Ascending aorta (tissue), 2 donors: ENCODE results near the gene FBXO41. TPM values are rescaled to one million over a fixed set of nuclear protein-coding genes. Genes with fewer than 3 reads are reported as not detected.

ENCODE experiments used
- DNase-seq, 2 donors: peaks; one replicate each; pipeline ENCODE4 v3.0.0-alpha.2; 2019; ENCODE audit warnings: low spot score in 2 of 2
- H3K27ac ChIP-seq, 2 donors: fragments of 200-600 bp; sonication (generic); one replicate each; pipeline ENCODE4 v1.5.1; 2016 to 2017; ENCODE audit warnings: mild to moderate bottlenecking in 1 of 2
- H3K27me3 ChIP-seq: fragments of 200-600 bp; sonication (generic); one replicate; pipeline ENCODE4 v1.5.1; 2017
- H3K36me3 ChIP-seq, 2 donors: fragments of 200-600 bp; sonication (generic); one replicate each; pipeline ENCODE4 v1.5.1; 2016
- H3K4me1 ChIP-seq, 2 donors: fragments of 200-600 bp; sonication (generic); one replicate each; pipeline ENCODE4 v1.5.1; 2016 to 2017; ENCODE audit warnings: mild to moderate bottlenecking in 1 of 2
- H3K4me3 ChIP-seq, 2 donors: fragments of 200-600 bp; sonication (generic); one replicate each; pipeline ENCODE4 v1.5.1; 2016 to 2017; ENCODE audit warnings: mild to moderate bottlenecking in 1 of 2
- H3K9me3 ChIP-seq, 2 donors: fragments of 200-600 bp; sonication (generic); one replicate each; pipeline ENCODE4 v1.5.1; 2016
- intact Hi-C: fragments of 100-400 bp; cut with DNase I; formaldehyde crosslinking; loops from one replicate; pipeline ENCODE4 v1.15.1; 2023
- total RNA-seq: library from RNA; depleted of rRNA; stranded (reverse); fragments of >200 nt; gene quantifications from one replicate; pipeline ENCODE4 v1.1.0, GENCODE V29; 2016
- TF ChIP-seq, protein P1 (sequence below), 3 experiments: fragments of 200-600 bp in 2 of 3; fragments of 450-650 bp in 1 of 3; sonication (generic) in 2 of 3; IDR thresholded peaks; one replicate each; pipeline ENCODE4 v1.5.1; 2016 to 2019; ENCODE audit warnings: antibody characterized with exemption in 3 of 3, mild to moderate bottlenecking in 1 of 3, moderate library complexity in 1 of 3

FBXO41 gene
- total RNA-seq, 1 donor from 2014 or later: 5.2 TPM

DNA sequence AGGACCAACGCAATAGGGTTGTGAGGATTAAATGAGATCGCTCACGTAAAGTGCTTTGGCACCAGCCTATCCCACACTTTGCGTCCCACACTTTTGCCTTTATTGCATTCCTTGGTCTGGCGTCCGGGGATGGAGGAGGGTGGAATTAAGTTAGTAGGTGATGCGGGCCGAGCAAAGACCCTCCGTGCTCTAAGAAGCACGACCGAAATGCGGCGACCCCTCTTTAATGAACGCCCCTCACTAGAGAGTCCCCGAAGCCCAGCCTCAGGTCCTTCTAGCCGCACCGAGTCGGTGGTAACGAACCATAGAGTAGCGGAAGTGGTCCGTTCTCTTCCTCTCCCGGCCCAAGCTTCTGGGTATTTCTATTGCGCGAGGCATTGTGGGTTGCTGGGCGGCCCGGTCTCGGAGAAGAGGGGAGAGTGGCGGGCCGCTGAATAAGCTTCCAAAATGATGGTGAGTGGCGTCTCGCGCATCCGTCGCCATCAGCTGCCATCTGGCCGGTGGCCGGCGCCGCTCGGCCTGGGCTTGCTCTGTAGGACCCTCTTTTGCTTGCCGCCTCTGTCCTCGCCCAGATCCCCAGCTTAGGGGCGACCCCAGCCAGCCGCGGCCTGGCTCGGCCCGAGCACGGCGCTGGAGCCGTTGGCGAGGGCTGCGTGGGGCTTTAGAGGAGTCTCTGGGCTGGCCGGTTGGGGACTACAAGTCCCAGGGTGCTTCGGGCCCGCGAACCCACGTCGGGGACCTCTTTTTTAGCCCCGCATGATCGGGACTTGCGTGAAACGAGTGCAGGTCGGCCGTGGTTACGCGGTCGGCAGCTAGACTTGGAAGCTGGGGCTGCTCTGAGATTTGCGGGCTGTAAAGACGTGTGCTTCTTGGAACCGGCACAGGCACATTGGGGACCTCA lies 50.1 kb downstream of the FBXO41 start, which contains the start of gene CCT7:
Gene CCT7 (plus strand): TSS at position 377 of the 901 bp plus-strand sequence. CDS start 71 bp downstream, at position 448.
- TF ChIP-seq, protein P1, sequence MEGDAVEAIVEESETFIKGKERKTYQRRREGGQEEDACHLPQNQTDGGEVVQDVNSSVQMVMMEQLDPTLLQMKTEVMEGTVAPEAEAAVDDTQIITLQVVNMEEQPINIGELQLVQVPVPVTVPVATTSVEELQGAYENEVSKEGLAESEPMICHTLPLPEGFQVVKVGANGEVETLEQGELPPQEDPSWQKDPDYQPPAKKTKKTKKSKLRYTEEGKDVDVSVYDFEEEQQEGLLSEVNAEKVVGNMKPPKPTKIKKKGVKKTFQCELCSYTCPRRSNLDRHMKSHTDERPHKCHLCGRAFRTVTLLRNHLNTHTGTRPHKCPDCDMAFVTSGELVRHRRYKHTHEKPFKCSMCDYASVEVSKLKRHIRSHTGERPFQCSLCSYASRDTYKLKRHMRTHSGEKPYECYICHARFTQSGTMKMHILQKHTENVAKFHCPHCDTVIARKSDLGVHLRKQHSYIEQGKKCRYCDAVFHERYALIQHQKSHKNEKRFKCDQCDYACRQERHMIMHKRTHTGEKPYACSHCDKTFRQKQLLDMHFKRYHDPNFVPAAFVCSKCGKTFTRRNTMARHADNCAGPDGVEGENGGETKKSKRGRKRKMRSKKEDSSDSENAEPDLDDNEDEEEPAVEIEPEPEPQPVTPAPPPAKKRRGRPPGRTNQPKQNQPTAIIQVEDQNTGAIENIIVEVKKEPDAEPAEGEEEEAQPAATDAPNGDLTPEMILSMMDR (IDR thresholded peaks at IDR 0.05): no peak
- peak within 1 kb of the TSS; percentile 82 to 85 for H3K4me3 ChIP-seq
- peaks cover 1 to 9% of the 10 kb centered on the region in 2 donors for H3K36me3 ChIP-seq
- intact Hi-C loops: loop anchor here (1.0 to 10.0 kb wide), 6 partner anchors 20 to 1223 kb away; partner anchors contain the start of genes DGUOK, INO80B, SFXN5 and SMYD5
- H3K27ac ChIP-seq: peak within 1 kb of the TSS; percentile 93 to 96
- no peaks in the 10 kb centered on the region for H3K27me3 ChIP-seq
- H3K4me1 ChIP-seq: peaks cover 4 to 5% of the 10 kb centered on the region in 2 donors
- peak; percentile 67 to 94 for DNase-seq
- no peaks in the 10 kb centered on the region for H3K9me3 ChIP-seq

DNA sequence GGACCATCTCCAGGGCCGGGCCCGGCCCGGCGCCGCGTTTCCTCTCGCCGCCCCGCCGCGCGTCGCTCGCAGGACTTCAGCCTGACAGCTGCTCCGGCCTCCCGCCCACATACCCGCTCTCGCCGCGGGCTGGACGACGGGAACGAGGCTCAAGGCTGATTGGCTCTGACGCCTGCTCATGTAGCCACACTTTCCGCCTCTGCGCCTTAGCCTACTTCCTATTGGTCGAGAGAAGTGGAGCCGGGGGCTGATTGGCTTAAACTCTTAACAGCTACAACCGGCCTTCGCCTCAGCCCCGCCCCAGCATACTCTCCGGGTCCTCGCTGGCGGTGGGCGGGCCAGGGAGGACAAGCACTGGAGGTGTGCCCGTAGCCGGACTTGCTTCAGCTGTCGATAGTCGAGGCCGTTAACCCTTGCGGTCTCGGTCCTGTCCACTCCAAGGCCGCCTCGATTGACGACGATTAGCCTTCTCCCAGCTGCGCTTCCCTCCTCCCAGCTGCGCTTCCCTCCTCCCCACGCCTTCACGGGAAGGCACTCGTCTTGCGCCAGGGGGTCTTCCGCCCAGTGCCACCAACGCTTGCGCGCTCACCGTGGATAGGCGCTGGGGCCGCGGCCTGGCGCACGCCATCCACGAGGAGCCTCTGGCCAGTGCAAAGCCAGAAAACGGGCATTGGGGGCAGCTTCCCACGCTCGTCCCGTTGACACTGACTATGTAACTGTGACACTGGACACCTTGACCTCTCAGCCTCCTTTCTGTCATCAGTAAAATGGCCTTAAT lies 50.9 kb downstream of the FBXO41 start, which contains the start of gene PRADC1:
Gene PRADC1 (minus strand): TSS at position 86 of the 778 bp plus-strand sequence. CDS start 79 bp downstream, at position 7.
- peaks cover 4 to 5% of the 10 kb centered on the region in 2 donors for H3K4me1 ChIP-seq
- H3K4me3 ChIP-seq: peak within 1 kb of the TSS; percentile 82 to 85
- intact Hi-C loops: loop anchor here (1.0 to 10.0 kb wide), 4 partner anchors 163 to 1224 kb away; partner anchors contain the start of genes DGUOK, INO80B, SFXN5 and TPRKB
- H3K36me3 ChIP-seq: peaks cover 4 to 12% of the 10 kb centered on the region in 2 donors
- peak within 1 kb of the TSS; percentile 93 to 96 for H3K27ac ChIP-seq
- peak; percentile 98 to 100 for DNase-seq
- no peaks in the 10 kb centered on the region for H3K27me3 ChIP-seq
- H3K9me3 ChIP-seq: no peaks in the 10 kb centered on the region
- TF ChIP-seq, protein P1 (IDR thresholded peaks at IDR 0.05): no peak

DNA sequence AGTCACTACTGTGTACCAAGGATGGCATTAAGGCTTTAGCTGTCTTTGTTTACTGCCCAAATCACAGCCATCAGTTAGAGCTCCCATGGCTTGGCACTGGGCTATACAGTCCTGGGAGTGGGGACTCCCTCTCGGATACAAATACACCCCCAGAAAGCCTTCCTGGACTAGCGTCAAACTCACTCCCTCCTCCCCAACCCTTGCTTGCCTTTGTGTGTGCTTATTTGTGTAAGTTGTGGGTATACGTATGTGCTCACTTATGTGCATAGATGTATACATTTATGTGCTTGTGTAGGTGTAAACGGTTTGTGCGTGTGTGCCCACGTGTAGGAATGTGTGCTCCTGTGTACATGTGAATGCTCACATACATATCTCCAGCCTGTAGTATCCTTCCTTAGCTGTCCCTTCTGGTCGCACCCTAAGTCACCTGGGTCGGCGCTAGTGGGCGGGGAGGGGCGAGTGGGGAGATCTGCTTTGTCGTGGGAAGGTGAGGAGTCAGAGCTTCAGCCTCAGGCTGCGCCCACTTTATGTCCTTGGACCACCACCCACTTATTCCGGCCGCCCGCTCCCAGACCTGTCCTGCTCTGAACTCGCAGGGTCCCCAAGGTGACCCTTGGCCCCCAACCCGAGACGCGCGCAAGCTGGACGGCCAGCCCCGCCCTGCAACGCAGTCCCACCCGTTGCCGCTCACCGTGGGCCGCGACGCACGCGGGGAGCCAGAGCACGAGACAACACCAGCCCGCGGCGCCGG lies 51.7 kb downstream of the FBXO41 start:
- Histone ChIP-seq H3K9me3 (no peaks in the 10 kb centered on the region), H3K27ac (peak overlapping the region; percentile 60 to 63), H3K36me3 (peaks cover 6 to 15% of the 10 kb centered on the region in 2 donors), H3K4me1 (peaks cover 4 to 5% of the 10 kb centered on the region in 2 donors), H3K4me3 (peak overlapping the region; percentile 82 to 85), H3K27me3 (no peaks in the 10 kb centered on the region)
- no peak for DNase-seq
- TF ChIP-seq, protein P1 (IDR thresholded peaks at IDR 0.05): no peak
- intact Hi-C loops: loop anchor here (1.0 to 10.0 kb wide), 4 partner anchors 162 to 1225 kb away; partner anchors contain the start of genes DGUOK, INO80B, SFXN5 and TPRKB

DNA sequence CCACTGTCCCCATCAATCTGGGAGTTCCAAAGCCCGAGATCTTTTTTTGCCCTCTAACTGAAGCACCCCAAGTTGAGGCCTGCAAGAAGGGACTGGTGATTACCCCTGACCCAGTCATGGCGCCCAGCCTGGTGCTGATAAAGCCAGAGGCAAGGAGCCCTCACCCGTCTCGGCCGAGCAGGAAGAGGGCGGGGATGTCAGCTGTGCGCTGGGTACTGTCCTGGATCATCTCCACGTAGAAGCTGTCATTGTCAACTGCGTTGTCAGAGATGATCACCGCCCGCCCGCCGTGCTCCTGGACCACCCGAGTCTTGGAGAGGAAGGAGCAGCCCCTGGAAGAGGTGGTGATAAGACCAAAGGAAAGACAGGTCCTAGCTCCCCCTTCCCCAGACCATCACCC lies 55.6 kb downstream of the FBXO41 start:
- no peak for DNase-seq
- TF ChIP-seq, protein P1 (IDR thresholded peaks at IDR 0.05): no peak
- Histone ChIP-seq H3K36me3 (peaks cover 27 to 42% of the 10 kb centered on the region in 2 donors), H3K9me3 (no peaks in the 10 kb centered on the region), H3K27ac (no peak overlapping the region), H3K4me3 (no peak overlapping the region), H3K27me3 (no peaks in the 10 kb centered on the region), H3K4me1 (peaks cover 3 to 4% of the 10 kb centered on the region in 2 donors)
- intact Hi-C loops: no loop called here

DNA sequence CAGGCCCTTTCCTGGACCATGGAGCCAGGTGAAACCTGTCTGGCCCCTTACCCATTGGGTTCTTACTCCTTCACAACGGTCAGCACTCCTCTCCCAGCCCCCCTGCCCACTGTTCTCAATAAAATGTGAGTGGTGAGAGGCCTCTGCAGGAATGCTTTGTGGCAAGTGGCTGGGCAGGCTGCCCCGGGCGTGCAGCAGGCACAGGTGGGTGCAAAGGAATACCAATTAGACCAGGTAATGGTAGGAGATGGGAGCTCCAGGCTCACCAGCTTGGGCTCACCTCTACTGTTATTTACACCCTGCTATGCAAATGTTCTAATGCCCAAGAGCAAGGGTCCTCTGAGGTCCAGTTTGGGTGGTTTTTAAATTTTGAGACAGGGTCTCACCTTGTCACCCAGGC lies 57.2 kb downstream of the FBXO41 start:
- TF ChIP-seq, protein P1 (IDR thresholded peaks at IDR 0.05): no peak
- Histone ChIP-seq H3K4me3 (no peak overlapping the region), H3K27me3 (no peaks in the 10 kb centered on the region), H3K36me3 (peaks cover 42 to 57% of the 10 kb centered on the region in 2 donors), H3K27ac (no peak overlapping the region), H3K9me3 (no peaks in the 10 kb centered on the region), H3K4me1 (no peaks in the 10 kb centered on the region)
- intact Hi-C loops: no loop called here
- DNase-seq: no peak
